Ovary (tissue), 3 donors: ENCODE results near the gene SLC36A3.

Experiments used
- EP300 ChIP-seq: sonication (generic); formaldehyde crosslinking; IDR thresholded peaks from one replicate; pipeline ENCODE4 v1.6.1; 2017; ENCODE audit warnings: antibody characterized with exemption
- TF ChIP-seq, protein P1 (sequence below), 3 donors: fragments of 450-650 bp in 2 of 3; fragments of 200-600 bp in 1 of 3; IDR thresholded peaks; one replicate each; pipeline versions ENCODE4 v1.5.1 to v1.8.0; 2016 to 2022; ENCODE audit warnings: antibody characterized with exemption in 3 of 3, mild to moderate bottlenecking in 1 of 3
- donor health status: DM: no; HTN: no; CAD: no.

- TF ChIP-seq, protein P1, sequence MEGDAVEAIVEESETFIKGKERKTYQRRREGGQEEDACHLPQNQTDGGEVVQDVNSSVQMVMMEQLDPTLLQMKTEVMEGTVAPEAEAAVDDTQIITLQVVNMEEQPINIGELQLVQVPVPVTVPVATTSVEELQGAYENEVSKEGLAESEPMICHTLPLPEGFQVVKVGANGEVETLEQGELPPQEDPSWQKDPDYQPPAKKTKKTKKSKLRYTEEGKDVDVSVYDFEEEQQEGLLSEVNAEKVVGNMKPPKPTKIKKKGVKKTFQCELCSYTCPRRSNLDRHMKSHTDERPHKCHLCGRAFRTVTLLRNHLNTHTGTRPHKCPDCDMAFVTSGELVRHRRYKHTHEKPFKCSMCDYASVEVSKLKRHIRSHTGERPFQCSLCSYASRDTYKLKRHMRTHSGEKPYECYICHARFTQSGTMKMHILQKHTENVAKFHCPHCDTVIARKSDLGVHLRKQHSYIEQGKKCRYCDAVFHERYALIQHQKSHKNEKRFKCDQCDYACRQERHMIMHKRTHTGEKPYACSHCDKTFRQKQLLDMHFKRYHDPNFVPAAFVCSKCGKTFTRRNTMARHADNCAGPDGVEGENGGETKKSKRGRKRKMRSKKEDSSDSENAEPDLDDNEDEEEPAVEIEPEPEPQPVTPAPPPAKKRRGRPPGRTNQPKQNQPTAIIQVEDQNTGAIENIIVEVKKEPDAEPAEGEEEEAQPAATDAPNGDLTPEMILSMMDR (IDR thresholded peaks at IDR 0.05), result no peak
- TF ChIP-seq EP300, result no peak
These were observed 22.4 kb downstream of the SLC36A3 start for GRCh38 chr5:151281001-151281639.
